Measurements from ENCODE around the gene MVK. TPM values are rescaled to one million over a fixed set of nuclear protein-coding genes. Genes with fewer than 3 reads are reported as not detected.
A peak's percentile ranks its signal among the peaks of the same experiment; 100 is the strongest.

The MVK gene
- polyA plus RNA-seq, 4 donors, result 15.1 to 36.4 (median 16.1) TPM

DNA sequence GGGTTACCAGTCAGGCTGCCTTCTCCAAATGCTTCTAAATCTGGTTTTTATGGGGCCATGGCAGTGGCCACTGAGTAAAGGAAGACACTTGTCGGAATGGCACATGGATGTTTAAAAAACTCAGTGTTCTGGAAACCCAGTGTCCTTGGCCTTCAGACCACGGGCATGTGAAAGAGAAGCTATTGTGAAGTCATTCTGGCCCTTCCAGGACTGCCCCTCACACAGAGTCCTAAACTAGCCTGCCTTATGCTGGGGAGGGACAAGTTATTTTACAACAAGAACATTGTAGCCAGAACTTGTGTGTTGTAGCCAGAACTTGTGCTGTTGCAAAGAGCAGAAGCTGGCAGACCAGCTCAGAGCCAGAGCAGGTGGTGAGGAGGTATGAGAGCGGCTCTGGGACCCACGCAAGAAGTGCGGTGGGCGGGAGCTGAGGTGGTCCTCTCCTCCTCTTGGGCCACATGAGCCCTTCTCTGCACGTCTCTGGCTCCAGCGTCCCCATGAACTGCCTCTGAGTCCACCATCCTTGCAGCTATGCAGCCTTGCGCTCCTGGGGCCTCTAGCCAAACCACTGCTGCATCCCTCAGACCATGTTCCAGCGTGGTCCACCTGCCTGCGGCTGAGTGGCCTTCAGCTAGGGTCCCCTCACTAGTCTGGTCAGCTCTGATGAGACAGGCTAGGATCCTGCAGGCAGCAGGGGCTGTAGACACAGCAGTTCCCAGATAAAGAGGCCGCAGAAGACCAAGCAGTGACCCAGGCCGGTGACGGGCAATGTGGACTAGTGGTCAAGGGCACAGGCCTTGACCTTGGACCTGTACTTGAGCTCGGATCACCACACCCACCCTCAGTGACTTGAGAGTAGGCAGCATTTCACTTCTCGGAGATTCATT lies 32.8 kb upstream of the MVK start:
- Histone ChIP-seq H3K4me3 (ENCODE audit: low read depth in 1 of 3, low read length in 3 of 3) (no peak overlapping the region), H3K4me1 (ENCODE audit: control insufficient read depth in 3 of 3, insufficient read depth in 2 of 3, low read depth in 1 of 3, low read length in 2 of 3) (no peaks in the 10 kb centered on the region), H3K36me3 (ENCODE audit: control insufficient read depth in 3 of 3, insufficient read depth in 2 of 3, low read depth in 1 of 3, low read length in 3 of 3) (peaks cover 0 to 26% (median 0%) of the 10 kb centered on the region in 3 donors), H3K27me3 (ENCODE audit: control insufficient read depth in 3 of 3, insufficient read depth in 3 of 3, low read length in 3 of 3) (no peaks in the 10 kb centered on the region), H3K9me3 (ENCODE audit: control insufficient read depth in 2 of 2, insufficient read depth in 1 of 2, low read depth in 1 of 2, low read length in 1 of 2) (no peaks in the 10 kb centered on the region), H3K27ac (ENCODE audit: low read depth in 1 of 3, low read length in 2 of 3) (no peak overlapping the region)
- WGBS, 3 donors, result 82 to 89% (median 83%) methylated on average over 16 of the region's 16 CpGs
- no peak for DNase-seq
- no peak for FAIRE-seq

DNA sequence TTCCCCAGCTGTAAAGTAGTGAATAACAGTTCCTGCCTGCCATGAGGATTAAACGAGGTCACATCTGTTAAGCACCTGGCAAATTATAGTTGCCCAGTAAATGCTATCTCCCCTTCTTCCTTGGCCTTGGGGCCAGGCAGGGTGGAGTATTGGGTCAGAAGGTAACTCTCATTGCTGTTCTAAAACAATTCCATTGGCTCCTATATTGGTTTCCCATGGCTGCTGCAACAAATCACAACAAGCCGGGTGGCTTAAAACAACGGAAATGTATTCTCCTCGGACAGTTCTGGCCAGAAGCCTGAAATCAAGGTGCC lies 32.2 kb upstream of the MVK start:
- 52 to 63% (median 60%) methylated on average over 4 of the region's 4 CpGs for WGBS, 3 donors
- Histone ChIP-seq H3K4me3 (ENCODE audit: low read depth in 1 of 3, low read length in 3 of 3) (no peak overlapping the region), H3K4me1 (ENCODE audit: control insufficient read depth in 3 of 3, insufficient read depth in 2 of 3, low read depth in 1 of 3, low read length in 2 of 3) (no peaks in the 10 kb centered on the region), H3K27me3 (ENCODE audit: control insufficient read depth in 3 of 3, insufficient read depth in 3 of 3, low read length in 3 of 3) (no peaks in the 10 kb centered on the region), H3K27ac (ENCODE audit: low read depth in 1 of 3, low read length in 2 of 3) (no peak overlapping the region), H3K36me3 (ENCODE audit: control insufficient read depth in 3 of 3, insufficient read depth in 2 of 3, low read depth in 1 of 3, low read length in 3 of 3) (peaks cover 0 to 21% (median 0%) of the 10 kb centered on the region in 3 donors), H3K9me3 (ENCODE audit: control insufficient read depth in 2 of 2, insufficient read depth in 1 of 2, low read depth in 1 of 2, low read length in 1 of 2) (no peaks in the 10 kb centered on the region)
- FAIRE-seq (no peak), DNase-seq (no peak)

DNA sequence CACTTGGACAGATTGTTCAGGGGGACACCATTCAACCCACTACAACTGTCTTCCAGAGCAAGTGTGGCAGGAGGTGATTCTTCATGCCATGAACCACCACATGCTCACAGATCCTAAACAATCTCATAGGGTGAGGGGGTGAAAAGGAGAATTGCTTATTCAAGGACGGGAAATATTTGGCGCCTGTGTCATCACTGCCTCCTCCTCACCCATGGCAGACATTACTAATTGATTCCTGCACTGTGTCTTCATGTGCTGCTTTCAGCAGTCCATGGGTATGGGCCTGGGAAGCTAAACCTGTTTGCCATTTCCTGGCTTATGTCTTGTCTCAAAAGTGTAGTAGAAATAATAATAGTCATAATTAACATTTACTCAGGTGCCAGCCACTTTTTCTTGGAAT lies 31.6 kb upstream of the MVK start:
- no peak for FAIRE-seq
- Histone ChIP-seq H3K4me1 (ENCODE audit: control insufficient read depth in 3 of 3, insufficient read depth in 2 of 3, low read depth in 1 of 3, low read length in 2 of 3) (no peaks in the 10 kb centered on the region), H3K27me3 (ENCODE audit: control insufficient read depth in 3 of 3, insufficient read depth in 3 of 3, low read length in 3 of 3) (no peaks in the 10 kb centered on the region), H3K36me3 (ENCODE audit: control insufficient read depth in 3 of 3, insufficient read depth in 2 of 3, low read depth in 1 of 3, low read length in 3 of 3) (peaks cover 0 to 17% (median 0%) of the 10 kb centered on the region in 3 donors), H3K9me3 (ENCODE audit: control insufficient read depth in 2 of 2, insufficient read depth in 1 of 2, low read depth in 1 of 2, low read length in 1 of 2) (no peaks in the 10 kb centered on the region), H3K27ac (ENCODE audit: low read depth in 1 of 3, low read length in 2 of 3) (no peak overlapping the region), H3K4me3 (ENCODE audit: low read depth in 1 of 3, low read length in 3 of 3) (no peak overlapping the region)
- 80 to 91% (median 82%) methylated on average over 2 of the region's 2 CpGs for WGBS, 3 donors
- DNase-seq, result no peak

DNA sequence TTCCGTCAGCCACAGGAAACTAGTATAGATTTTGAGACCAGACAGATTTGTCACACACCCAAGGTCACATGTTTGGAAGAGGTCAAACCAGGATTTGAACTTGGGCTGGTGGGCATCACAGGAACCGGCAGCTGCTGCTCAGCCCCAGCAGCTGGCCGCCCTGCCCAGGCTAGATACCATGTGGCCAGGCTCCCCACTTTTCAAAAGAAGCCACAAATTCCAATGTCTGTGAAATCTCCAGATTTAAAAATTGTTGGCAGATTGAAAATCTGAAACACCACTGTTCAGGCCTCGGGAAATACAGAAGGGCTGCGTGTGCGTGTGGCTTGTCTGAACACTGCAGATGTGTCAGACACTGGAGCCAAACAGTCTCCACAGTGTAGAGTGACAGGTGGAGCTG lies 30.7 kb upstream of the MVK start:
- DNase-seq (no peak), FAIRE-seq (no peak)
- Histone ChIP-seq H3K4me1 (ENCODE audit: control insufficient read depth in 3 of 3, insufficient read depth in 2 of 3, low read depth in 1 of 3, low read length in 2 of 3) (no peaks in the 10 kb centered on the region), H3K27me3 (ENCODE audit: control insufficient read depth in 3 of 3, insufficient read depth in 3 of 3, low read length in 3 of 3) (no peaks in the 10 kb centered on the region), H3K9me3 (ENCODE audit: control insufficient read depth in 2 of 2, insufficient read depth in 1 of 2, low read depth in 1 of 2, low read length in 1 of 2) (no peaks in the 10 kb centered on the region), H3K27ac (ENCODE audit: low read depth in 1 of 3, low read length in 2 of 3) (no peak overlapping the region), H3K36me3 (ENCODE audit: control insufficient read depth in 3 of 3, insufficient read depth in 2 of 3, low read depth in 1 of 3, low read length in 3 of 3) (peaks cover 0 to 13% (median 0%) of the 10 kb centered on the region in 3 donors), H3K4me3 (ENCODE audit: low read depth in 1 of 3, low read length in 3 of 3) (no peak overlapping the region)
- 89 to 90% (median 90%) methylated on average over 6 of the region's 6 CpGs for WGBS, 3 donors

DNA sequence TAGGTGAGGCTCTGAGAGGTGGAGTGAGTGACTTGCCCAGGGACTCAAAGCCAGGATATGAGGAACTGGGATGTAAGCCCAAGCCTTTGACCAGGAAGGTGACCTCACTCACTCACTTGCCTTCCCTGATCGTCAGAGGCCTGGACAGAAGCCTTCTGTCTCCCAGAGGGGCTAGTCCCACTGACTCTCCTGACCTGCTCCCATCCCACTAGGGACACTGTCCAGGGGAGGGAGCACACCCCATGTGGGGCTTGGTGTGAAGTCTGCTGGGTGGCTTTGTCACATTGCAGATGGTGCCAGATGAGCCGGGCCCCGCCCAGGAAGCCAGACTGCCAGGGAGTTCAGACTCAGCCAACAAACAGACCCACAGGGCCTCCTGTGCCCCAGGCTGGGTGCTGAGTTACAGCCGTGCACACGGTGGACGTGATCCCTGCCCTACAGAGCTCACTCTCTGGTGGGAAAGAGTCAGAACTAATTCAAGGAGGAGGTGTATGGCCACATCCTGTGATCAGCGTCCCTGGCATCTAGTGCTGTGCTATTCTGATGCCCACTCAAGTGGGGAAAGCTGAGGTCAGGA lies 28.6 kb upstream of the MVK start:
- Histone ChIP-seq H3K36me3 (ENCODE audit: control insufficient read depth in 3 of 3, insufficient read depth in 2 of 3, low read depth in 1 of 3, low read length in 3 of 3) (no peaks in the 10 kb centered on the region), H3K4me3 (ENCODE audit: low read depth in 1 of 3, low read length in 3 of 3) (no peak overlapping the region), H3K27me3 (ENCODE audit: control insufficient read depth in 3 of 3, insufficient read depth in 3 of 3, low read length in 3 of 3) (peaks cover 0 to 7% (median 4%) of the 10 kb centered on the region in 3 donors), H3K4me1 (ENCODE audit: control insufficient read depth in 3 of 3, insufficient read depth in 2 of 3, low read depth in 1 of 3, low read length in 2 of 3) (no peaks in the 10 kb centered on the region), H3K27ac (ENCODE audit: low read depth in 1 of 3, low read length in 2 of 3) (no peak overlapping the region), H3K9me3 (ENCODE audit: control insufficient read depth in 2 of 2, insufficient read depth in 1 of 2, low read depth in 1 of 2, low read length in 1 of 2) (no peaks in the 10 kb centered on the region)
- FAIRE-seq (no peak), DNase-seq (peak in 1 of 2 donors; percentile 17)
- whole genome bisulfite sequencing, 3 donors, result 26 to 48% (median 42%) methylated on average over 7 of the region's 7 CpGs

DNA sequence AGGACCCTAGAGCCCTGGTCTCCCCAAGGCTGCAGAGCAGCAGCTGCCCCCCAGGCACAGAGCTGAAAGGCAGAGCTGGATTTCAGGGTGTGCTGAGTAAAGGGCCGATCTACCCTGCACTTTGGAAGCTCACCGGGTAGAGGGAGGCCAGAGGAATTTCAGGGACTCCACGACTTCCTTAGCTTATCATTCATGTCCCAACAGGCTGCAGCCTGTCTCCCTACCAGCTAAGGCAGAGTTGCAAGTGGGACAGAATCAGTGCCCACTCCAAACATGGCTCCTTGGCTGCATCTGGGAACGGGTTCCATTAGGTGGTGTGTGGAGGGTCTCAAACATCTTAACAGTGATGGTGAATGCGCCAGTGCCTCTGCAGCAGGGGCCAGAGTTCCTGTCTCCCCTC lies 27.8 kb upstream of the MVK start:
- H3K27me3 ChIP-seq (ENCODE audit: control insufficient read depth in 3 of 3, insufficient read depth in 3 of 3, low read length in 3 of 3), result peaks cover 0 to 12% (median 4%) of the 10 kb centered on the region in 3 donors
- DNase-seq (no peak), FAIRE-seq (no peak)
- no peaks in the 10 kb centered on the region for H3K4me1 ChIP-seq (ENCODE audit: control insufficient read depth in 3 of 3, insufficient read depth in 2 of 3, low read depth in 1 of 3, low read length in 2 of 3)
- no peak overlapping the region for H3K27ac ChIP-seq (ENCODE audit: low read depth in 1 of 3, low read length in 2 of 3)
- H3K9me3 ChIP-seq (ENCODE audit: control insufficient read depth in 2 of 2, insufficient read depth in 1 of 2, low read depth in 1 of 2, low read length in 1 of 2), result no peaks in the 10 kb centered on the region
- WGBS, 3 donors, result 58 to 71% (median 65%) methylated on average over 5 of the region's 5 CpGs
- H3K4me3 ChIP-seq (ENCODE audit: low read depth in 1 of 3, low read length in 3 of 3), result no peak overlapping the region
- H3K36me3 ChIP-seq (ENCODE audit: control insufficient read depth in 3 of 3, insufficient read depth in 2 of 3, low read depth in 1 of 3, low read length in 3 of 3), result no peaks in the 10 kb centered on the region

DNA sequence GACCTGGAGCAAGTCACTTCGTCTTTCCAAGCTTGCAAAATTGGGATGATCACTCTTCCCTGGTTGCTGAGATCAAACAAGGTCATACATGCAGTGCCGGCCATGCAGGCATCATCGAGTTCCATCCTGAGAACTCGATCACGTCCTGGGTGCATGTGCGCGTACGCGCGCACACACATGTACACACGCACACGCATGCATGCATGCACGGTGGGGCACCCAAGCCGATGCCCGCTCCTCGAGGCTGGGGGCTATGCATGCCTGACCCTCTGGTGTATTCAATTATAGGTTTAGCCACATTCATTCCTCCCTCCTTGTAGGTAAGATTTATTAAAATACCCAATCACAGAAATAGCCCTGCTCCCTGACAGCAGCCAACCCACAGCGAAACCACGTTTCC lies 26.3 kb upstream of the MVK start:
- no peaks in the 10 kb centered on the region for H3K4me1 ChIP-seq (ENCODE audit: control insufficient read depth in 3 of 3, insufficient read depth in 2 of 3, low read depth in 1 of 3, low read length in 2 of 3)
- H3K9me3 ChIP-seq (ENCODE audit: control insufficient read depth in 2 of 2, insufficient read depth in 1 of 2, low read depth in 1 of 2, low read length in 1 of 2), result no peaks in the 10 kb centered on the region
- DNase-seq (no peak), FAIRE-seq (no peak)
- H3K27me3 ChIP-seq (ENCODE audit: control insufficient read depth in 3 of 3, insufficient read depth in 3 of 3, low read length in 3 of 3), result peaks cover 0 to 12% (median 4%) of the 10 kb centered on the region in 3 donors
- H3K4me3 ChIP-seq (ENCODE audit: low read depth in 1 of 3, low read length in 3 of 3), result no peak overlapping the region
- H3K27ac ChIP-seq (ENCODE audit: low read depth in 1 of 3, low read length in 2 of 3), result no peak overlapping the region
- WGBS, 3 donors, result 90 to 92% (median 91%) methylated on average over 18 of the region's 18 CpGs
- H3K36me3 ChIP-seq (ENCODE audit: control insufficient read depth in 3 of 3, insufficient read depth in 2 of 3, low read depth in 1 of 3, low read length in 3 of 3), result no peaks in the 10 kb centered on the region

DNA sequence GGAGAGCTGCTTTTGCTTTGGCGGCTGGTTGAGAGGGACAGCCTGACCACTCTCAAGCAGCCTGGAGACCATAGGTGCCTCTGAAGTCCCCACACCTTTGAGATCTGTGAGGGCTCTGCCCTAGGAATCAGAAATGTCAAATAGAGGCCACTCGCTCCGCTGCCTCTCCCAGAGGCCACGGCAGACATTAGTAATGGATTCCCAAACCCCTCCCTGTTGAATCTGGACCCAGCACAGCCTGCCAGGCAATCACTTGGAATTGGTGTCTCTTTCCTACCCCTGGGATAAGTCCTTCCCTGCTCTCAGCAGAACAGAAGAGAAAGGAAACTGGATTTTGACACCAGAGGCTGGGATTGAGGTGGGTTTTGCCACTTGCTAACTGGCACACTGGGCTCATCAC lies 25.3 kb upstream of the MVK start:
- WGBS, 3 donors, result 76 to 89% (median 87%) methylated on average over 4 of the region's 4 CpGs

More for the DNA sequence above, 25.3 kb upstream of the MVK start:
- Histone ChIP-seq H3K4me1 (ENCODE audit: control insufficient read depth in 3 of 3, insufficient read depth in 2 of 3, low read depth in 1 of 3, low read length in 2 of 3) (no peaks in the 10 kb centered on the region), H3K36me3 (ENCODE audit: control insufficient read depth in 3 of 3, insufficient read depth in 2 of 3, low read depth in 1 of 3, low read length in 3 of 3) (no peaks in the 10 kb centered on the region), H3K9me3 (ENCODE audit: control insufficient read depth in 2 of 2, insufficient read depth in 1 of 2, low read depth in 1 of 2, low read length in 1 of 2) (no peaks in the 10 kb centered on the region), H3K4me3 (ENCODE audit: low read depth in 1 of 3, low read length in 3 of 3) (no peak overlapping the region), H3K27ac (ENCODE audit: low read depth in 1 of 3, low read length in 2 of 3) (no peak overlapping the region), H3K27me3 (ENCODE audit: control insufficient read depth in 3 of 3, insufficient read depth in 3 of 3, low read length in 3 of 3) (peaks cover 0 to 12% (median 4%) of the 10 kb centered on the region in 3 donors)
- FAIRE-seq (no peak), DNase-seq (no peak)
